SK-N-SH treated with all-trans-retinoic acid at 6 μM for 48 hours (cell line): Measurements from ENCODE around the gene EPHX1.

ENCODE experiments used
- GLIS3 ChIP-seq: fragments of 250-450 bp; sonication (Bioruptor Pico); IDR thresholded peaks from 2 replicates; pipeline ENCODE4 v1.5.0; 2020; ENCODE audit warnings: mild to moderate bottlenecking, moderate library complexity
- RARB ChIP-seq: fragments of 250-450 bp; sonication (Bioruptor Pico); IDR thresholded peaks from 2 replicates; pipeline ENCODE4 v1.8.0; 2021; ENCODE audit warnings: mild to moderate bottlenecking, moderate library complexity
- SNAI2 ChIP-seq: fragments of 250-450 bp; sonication (Bioruptor Pico); IDR thresholded peaks from 2 replicates; pipeline ENCODE4 v1.5.0; 2020; ENCODE audit warnings: mild to moderate bottlenecking, moderate library complexity
- TOX ChIP-seq: fragments of 250-450 bp; sonication (Bioruptor Pico); IDR thresholded peaks from 2 replicates; pipeline ENCODE4 v1.8.0; 2021; ENCODE audit warnings: mild to moderate bottlenecking, moderate library complexity, borderline replicate concordance
- ZNF70 ChIP-seq: fragments of 450-650 bp; formaldehyde crosslinking; IDR thresholded peaks from 2 replicates; pipeline ENCODE4 v1.5.0; 2020; ENCODE audit warnings: mild to moderate bottlenecking, moderate library complexity
- TF ChIP-seq, protein P1 (sequence below): fragments of 250-450 bp; sonication (Bioruptor Pico); IDR thresholded peaks from 2 replicates; pipeline ENCODE4 v1.8.0; 2020; ENCODE audit warnings: mild to moderate bottlenecking, moderate library complexity, borderline replicate concordance
- TF ChIP-seq, protein P2 (sequence below): fragments of 250-450 bp; sonication (Bioruptor Pico); IDR thresholded peaks from 2 replicates; pipeline ENCODE4 v1.5.0; 2020; ENCODE audit warnings: mild to moderate bottlenecking, moderate library complexity

DNA sequence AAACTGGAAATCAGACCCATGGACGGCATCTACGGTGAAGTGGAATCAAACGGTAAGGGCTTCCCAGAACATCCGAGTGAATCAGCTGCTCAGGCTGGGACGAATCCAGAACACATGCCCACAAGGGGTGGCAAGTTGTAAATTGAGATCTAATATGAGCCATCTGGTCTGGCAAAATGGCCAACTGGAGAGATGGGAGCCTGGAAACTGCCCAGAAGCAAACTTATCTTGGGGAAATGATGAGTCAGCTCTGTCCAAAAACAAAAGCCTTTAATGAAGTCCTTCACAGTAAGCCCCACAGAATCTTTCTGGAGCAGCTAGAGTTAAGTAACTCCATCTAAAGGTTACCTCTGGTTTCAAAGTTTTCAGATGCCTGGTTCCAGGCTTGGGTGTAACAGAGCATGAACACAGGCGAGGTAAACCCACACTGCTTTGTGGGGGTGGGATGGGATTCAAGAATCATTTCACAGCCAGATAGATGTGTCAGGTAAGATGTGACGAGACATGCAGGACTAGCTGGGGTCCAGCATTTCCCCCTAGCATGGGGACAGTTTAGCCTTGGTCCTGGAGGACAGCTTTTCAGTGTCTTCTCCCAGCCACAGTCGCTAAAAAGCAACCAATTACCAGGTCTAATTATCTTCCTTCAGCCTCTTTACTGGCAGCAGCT is 42.8 kb upstream of the EPHX1 start:
- TF ChIP-seq, protein P1, sequence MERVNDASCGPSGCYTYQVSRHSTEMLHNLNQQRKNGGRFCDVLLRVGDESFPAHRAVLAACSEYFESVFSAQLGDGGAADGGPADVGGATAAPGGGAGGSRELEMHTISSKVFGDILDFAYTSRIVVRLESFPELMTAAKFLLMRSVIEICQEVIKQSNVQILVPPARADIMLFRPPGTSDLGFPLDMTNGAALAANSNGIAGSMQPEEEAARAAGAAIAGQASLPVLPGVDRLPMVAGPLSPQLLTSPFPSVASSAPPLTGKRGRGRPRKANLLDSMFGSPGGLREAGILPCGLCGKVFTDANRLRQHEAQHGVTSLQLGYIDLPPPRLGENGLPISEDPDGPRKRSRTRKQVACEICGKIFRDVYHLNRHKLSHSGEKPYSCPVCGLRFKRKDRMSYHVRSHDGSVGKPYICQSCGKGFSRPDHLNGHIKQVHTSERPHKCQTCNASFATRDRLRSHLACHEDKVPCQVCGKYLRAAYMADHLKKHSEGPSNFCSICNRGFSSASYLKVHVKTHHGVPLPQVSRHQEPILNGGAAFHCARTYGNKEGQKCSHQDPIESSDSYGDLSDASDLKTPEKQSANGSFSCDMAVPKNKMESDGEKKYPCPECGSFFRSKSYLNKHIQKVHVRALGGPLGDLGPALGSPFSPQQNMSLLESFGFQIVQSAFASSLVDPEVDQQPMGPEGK (CRISPR knock-in tag), result no peak
- TF ChIP-seq SNAI2 (CRISPR knock-in tag), result no peak
- TF ChIP-seq RARB, result no peak
- no peak for TF ChIP-seq ZNF70 (CRISPR knock-in tag)
- no peak for TF ChIP-seq GLIS3 (CRISPR knock-in tag)
- TF ChIP-seq, protein P2, sequence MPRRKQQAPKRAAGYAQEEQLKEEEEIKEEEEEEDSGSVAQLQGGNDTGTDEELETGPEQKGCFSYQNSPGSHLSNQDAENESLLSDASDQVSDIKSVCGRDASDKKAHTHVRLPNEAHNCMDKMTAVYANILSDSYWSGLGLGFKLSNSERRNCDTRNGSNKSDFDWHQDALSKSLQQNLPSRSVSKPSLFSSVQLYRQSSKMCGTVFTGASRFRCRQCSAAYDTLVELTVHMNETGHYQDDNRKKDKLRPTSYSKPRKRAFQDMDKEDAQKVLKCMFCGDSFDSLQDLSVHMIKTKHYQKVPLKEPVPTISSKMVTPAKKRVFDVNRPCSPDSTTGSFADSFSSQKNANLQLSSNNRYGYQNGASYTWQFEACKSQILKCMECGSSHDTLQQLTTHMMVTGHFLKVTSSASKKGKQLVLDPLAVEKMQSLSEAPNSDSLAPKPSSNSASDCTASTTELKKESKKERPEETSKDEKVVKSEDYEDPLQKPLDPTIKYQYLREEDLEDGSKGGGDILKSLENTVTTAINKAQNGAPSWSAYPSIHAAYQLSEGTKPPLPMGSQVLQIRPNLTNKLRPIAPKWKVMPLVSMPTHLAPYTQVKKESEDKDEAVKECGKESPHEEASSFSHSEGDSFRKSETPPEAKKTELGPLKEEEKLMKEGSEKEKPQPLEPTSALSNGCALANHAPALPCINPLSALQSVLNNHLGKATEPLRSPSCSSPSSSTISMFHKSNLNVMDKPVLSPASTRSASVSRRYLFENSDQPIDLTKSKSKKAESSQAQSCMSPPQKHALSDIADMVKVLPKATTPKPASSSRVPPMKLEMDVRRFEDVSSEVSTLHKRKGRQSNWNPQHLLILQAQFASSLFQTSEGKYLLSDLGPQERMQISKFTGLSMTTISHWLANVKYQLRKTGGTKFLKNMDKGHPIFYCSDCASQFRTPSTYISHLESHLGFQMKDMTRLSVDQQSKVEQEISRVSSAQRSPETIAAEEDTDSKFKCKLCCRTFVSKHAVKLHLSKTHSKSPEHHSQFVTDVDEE, result no peak
- no peak for TF ChIP-seq TOX (CRISPR knock-in tag)
